CD4-positive, alpha-beta T cell treated with Interleukin-15 for 1 hour (primary cell): ENCODE measurements around the gene COBL.

Experiments used
- DNase-seq: peaks from one replicate; pipeline ENCODE4 v3.0.0-alpha.2; 2020

Gene COBL

GRCh38 chr7:51316666-51317581 is at the start of gene COBL:
Gene COBL (minus strand): TSS chr7:51316809. CDS start chr7:51316633, 176 bp downstream.
- DNase-seq: no peak

- no peak for DNase-seq
These were observed 49.6 kb upstream of the COBL start for GRCh38 chr7:51366172-51366728.

- no peak for DNase-seq
These were observed 41.2 kb upstream of the COBL start for GRCh38 chr7:51357821-51358220.

GRCh38 chr7:51356849-51357516 is 40.4 kb upstream of the COBL start:
- DNase-seq: no peak

DNA sequence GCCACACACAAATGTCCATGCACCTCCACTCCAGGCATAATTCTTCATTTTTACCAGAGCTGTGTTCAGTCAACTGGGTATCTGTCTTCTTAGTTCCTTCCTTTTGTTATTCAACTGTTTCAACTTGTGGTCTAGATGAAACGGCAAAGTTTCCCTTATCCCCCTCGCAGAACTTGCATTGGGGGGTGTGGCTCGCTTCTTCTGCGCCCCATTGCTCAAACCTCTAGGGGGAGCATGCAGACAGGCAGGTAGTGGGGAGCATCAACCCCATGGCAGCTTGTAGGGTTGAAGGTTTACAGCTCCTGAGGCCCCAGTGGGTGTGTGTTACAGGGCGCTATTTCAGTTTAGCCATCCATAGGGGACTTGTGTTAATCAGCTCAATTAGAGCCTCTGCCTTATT is 38.3 kb upstream of the COBL start:
- DNase-seq: no peak

DNA sequence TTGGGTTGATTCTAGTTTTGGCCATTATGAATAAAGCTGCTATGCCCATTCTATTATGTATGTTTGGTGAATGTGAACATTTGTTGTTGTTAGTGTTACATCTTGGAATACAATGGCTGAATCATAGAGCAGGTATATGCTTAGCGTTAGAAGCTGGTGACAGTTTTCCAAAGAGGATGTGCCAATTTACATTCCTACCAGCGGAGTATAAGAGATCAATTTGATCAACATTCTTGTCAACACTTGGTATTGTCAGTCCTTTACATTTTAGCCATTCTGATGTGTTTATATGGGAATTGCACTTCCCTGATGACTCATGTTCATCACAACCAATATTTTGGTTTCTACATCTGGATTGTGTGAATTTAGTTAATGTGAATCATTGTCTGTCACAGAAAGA is 37.8 kb upstream of the COBL start:
- no peak for DNase-seq

DNA sequence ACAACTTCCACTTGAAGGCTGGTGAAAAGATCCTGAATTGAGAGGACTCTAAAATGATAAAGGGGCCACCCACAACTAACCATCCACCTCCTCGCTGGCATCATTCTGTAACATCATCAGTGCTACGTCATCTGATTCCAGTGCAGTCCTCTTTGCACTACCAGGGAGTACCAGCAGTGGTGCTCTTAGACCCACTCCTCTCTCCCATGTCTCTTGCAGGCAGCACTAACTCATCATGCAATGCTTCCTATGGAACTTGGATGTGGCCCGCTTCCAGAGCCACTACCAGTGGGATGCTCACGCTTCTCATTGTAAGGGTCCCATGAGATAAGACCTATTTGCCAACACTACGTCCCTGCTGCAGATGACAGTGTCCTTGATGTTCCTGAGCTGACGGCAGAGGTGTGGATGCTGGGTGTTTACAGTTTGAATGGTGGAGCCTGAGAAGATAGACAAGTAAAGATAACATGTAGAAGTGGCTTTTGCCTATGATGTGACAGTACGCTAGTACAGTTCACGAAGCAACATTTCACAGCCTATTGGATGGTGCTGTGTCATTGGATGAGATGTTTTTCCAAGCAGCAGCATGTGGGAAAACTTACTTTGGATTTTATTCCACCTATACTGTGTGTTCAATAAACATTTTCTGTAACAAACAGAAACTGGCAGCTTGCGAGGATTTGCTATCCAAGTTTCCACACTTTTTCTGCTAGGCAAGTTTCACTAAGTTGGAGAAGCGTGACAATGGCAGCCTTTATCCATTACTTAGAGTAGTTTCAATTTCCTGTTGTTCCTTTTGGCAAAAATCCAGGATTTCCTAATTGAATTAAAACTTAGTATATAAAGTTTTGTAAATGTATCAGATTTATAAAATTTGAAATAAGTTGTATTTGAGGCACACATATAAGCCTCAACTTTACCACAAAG is 35.8 kb upstream of the COBL start:
- DNase-seq: no peak

GRCh38 chr7:51351661-51352060 is 35.1 kb upstream of the COBL start:
- no peak for DNase-seq

DNA sequence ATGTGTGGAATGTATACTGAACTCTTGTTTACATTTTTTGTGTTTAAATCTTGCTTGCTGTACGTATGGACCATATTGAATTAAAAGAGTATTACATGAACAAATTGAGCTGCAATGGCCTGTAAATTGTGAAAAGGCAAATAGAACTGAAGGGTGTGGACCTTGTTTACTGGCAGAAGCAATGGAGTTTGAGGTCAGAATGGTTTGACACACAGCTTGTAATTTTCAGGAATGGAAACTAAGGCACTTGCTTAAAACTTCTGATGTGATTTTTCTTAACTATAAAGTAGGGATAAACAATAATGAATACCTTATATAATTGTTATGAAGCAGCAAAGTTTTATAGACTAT is 33.9 kb upstream of the COBL start:
- DNase-seq: no peak

DNA sequence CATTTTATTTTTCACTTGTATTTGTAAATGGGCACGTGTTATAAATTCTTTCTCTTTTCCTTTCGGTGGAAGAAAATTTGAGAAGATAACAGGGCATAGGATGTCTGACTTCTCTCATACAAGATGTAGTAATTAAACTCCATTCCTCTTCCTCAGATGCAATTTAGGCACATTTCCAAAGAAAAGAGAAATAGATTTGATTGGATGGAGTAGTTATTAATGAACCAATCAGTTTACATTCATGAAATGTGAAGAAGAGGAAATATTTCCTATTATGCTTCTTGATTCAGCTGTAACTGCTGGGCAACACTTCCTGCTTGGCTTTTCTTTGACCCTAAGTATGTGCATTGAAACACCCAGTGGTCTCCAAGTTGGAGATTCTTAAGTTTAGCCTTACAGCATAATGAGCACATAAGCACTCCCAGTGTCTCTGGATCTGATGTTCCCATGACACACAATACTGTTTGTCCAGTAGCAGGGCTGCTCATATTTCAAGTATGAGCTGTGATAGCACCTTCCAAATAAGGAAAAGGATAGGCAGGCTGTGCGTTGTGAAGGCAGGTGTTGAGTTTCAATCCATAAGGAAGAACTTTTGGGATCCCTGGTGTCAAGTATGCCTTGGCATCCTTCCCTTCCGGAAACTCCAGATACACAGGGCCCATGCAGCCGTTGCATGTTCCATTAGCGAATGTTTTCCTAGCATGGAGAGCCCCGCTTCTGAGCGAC is 33.4 kb upstream of the COBL start:
- no peak for DNase-seq

DNA sequence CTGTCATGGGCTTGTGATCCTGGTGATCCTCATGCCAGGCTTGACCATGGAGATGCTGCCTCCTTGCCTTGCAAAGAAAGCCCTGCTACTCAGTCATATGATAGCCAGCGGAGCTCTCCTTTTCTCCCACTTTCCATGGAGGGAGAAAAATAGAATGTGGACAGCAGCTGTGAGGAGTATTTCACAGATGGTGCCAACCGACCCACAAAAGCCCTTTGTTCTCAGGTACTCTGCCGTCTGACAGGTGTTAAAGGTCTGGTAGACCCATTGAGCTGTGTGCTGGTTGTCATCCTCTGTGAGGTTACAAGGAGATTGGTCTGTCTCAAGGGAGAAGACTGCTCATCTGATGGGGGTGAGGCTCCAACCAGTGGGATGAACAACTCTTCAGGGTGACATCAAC is 29.5 kb upstream of the COBL start:
- DNase-seq: no peak

DNA sequence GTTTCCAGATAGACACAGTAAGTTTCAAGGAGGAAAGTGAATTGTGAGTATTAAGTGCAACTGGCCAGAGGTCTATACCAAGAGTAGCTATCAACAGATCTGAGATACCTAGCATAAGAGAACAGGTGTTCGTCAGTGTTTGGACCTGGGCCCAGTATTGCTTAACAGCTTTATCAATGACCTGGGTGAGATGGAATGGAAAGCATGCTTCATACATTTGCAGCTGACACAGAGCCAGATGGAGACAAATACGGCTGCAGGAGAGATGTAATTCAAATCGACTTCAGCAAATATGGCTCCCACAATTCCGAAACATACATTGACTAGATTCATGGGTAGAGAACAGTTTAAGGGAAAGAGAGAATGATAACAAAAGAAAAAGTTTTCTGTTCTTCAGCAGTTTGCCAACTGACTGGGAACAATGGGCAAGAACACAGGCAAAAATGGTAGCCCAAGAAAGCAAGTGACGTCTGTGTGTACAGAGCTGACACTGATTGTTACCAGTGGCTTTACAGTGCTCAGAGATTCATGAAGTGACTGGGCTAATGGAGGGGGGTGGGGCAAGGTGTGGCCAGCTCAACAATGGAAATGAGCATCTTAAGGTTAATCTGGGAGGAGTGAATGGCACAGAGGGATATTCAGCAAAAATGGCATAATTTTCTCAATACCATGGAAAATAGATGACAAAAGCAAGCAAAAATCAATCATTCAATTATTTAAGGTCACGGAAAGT is 28.0 kb upstream of the COBL start:
- DNase-seq: no peak

GRCh38 chr7:51340936-51341335 is 24.3 kb upstream of the COBL start:
- DNase-seq: no peak

GRCh38 chr7:51340029-51340838 is 23.6 kb upstream of the COBL start:
- DNase-seq: no peak

- no peak for DNase-seq
These were observed 18.4 kb upstream of the COBL start for GRCh38 chr7:51335057-51335456.

DNA sequence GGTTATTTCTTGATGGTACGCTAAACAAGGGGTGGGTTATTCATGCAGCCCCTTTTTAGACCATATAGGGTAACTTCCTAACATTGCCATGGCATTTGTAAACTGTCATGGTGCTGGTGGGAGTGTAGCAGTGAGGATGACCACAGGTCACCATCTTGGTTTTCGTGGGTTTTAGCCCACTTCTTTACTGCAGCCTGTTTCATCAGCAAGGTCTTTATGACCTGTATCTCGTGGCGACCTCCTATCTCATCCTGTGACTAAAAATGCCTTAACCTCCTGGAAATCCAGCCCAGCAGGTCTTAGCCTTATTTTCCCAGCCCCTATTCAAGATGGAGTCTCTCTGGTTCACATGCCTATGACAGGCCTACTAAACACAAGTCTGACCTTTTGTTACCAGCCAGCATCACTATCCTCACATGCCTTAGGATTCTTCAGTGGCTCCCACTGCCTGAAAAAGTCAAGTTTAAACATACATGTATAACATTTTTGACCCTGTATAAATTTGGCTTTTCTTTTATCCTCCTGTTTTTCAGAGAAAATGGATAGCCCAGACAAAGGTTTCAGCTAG is 13.2 kb upstream of the COBL start:
- DNase-seq: no peak

DNA sequence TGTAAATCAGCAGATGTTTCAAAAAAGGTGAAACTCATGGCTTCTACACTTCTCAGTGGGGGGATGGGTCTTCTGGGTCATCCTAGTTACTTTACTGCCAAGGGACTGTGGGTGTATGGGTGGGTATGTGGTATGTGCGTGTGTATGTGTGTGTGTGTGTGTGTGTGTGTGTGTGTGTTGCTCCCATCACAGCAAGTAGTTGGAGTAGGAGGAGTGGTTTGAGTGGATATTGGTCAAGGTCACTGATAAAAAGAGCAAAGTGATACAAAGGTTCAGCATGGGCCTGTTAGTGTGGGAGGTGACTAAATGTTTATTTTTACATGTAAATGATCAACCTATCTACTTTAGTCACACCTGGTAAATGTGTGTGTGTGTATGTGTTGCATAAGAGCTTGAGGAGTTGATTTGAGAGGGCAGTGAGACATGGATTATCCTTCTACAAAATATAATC is 11.8 kb upstream of the COBL start:
- DNase-seq: no peak

GRCh38 chr7:51327287-51327717 is 10.7 kb upstream of the COBL start:
- DNase-seq: no peak

DNA sequence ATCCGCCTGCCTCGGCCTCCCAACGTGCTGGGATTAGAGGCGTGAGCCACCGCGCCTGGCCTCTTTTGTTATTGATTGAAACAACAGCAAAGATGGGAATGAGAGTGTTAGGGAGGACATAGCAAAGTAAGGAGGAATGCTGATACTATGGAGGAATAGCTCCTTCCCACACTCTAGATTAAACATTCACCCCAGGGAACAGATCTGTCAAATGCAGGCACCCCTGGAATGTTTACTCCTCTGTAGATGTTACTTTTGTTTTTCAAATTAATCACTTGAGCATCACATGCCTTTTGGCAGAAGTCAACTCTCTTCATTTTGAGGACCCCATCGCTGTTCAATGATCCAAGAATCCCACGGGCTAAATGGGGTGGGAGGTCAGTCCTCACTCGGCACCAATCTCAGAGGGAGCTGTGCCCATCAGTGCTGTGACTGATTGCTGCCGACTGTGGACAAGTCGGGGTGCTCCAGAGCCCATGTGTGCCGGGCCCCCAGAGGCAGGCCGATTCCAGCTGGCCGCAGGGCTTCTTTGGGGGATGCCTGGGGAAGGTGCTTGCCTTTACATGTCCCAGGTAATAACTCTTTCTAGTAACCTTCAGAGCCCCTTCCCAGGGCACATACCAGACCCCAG is 10.2 kb upstream of the COBL start:
- no peak for DNase-seq

- no peak for DNase-seq
These were observed 9.3 kb upstream of the COBL start for GRCh38 chr7:51325908-51326307.
